ENCODE measurements around the gene TNFAIP1.
"Not testable (repeated sequence)": the region's sequence is repeated elsewhere in the genome, so short reads cannot be mapped to it uniquely, and the experiment has no call there.

TNFAIP1 gene

GRCh38 chr17:28335201-28335958, at the start of gene TNFAIP1, which contains the start of gene IFT20:
TSS of gene TNFAIP1 (plus strand) at chr17:28335761. CDS start at chr17:28339522, 3,761 bp downstream.
TSS of gene IFT20 (minus strand) at chr17:28335472. CDS start at chr17:28331985, 3,487 bp downstream.
- DNase-seq: peak; percentile 89 to 100 (median 98)

GRCh38 chr17:28285965-28286364, 49.6 kb upstream of the TNFAIP1 start:
- DNase-seq: no peak

- no peak for DNase-seq
Observed at GRCh38 chr17:28290703-28291102, 44.9 kb upstream of the TNFAIP1 start.

- no peak for DNase-seq
Observed at GRCh38 chr17:28291780-28292330, 43.7 kb upstream of the TNFAIP1 start.

- DNase-seq: not testable (repeated sequence)
Observed at GRCh38 chr17:28292878-28293277, 42.7 kb upstream of the TNFAIP1 start.

- no peak for DNase-seq
Observed at GRCh38 chr17:28293994-28294393, 41.6 kb upstream of the TNFAIP1 start.

- no peak for DNase-seq
Observed at GRCh38 chr17:28295677-28296578, 39.6 kb upstream of the TNFAIP1 start.

- DNase-seq: no peak
Observed at GRCh38 chr17:28298449-28298848, 37.1 kb upstream of the TNFAIP1 start.

GRCh38 chr17:28306954-28307401, 28.6 kb upstream of the TNFAIP1 start:
- DNase-seq: no peak

GRCh38 chr17:28313841-28314240, 21.7 kb upstream of the TNFAIP1 start:
- no peak for DNase-seq

- DNase-seq: no peak
Observed at GRCh38 chr17:28315846-28316705, 19.5 kb upstream of the TNFAIP1 start.

- no peak for DNase-seq
Observed at GRCh38 chr17:28317099-28317965, 18.2 kb upstream of the TNFAIP1 start.

GRCh38 chr17:28317966-28318758, 17.4 kb upstream of the TNFAIP1 start:
- DNase-seq: no peak

- DNase-seq: peak; percentile 38 to 96 (median 92)
Observed at GRCh38 chr17:28318759-28319597, 16.6 kb upstream of the TNFAIP1 start, which contains the start of gene TMEM97. TSS of gene TMEM97 (plus strand) at chr17:28319200. CDS start at chr17:28319240, 40 bp downstream.

- no peak for DNase-seq
Observed at GRCh38 chr17:28319598-28319935, 16.0 kb upstream of the TNFAIP1 start.

- DNase-seq: no peak
Observed at GRCh38 chr17:28320215-28321061, 15.1 kb upstream of the TNFAIP1 start.

GRCh38 chr17:28324267-28324745, 11.3 kb upstream of the TNFAIP1 start:
- no peak for DNase-seq

- no peak for DNase-seq
Observed at GRCh38 chr17:28324781-28325180, 10.8 kb upstream of the TNFAIP1 start.
